Kidney epithelial cell (primary cell): ENCODE data around the gene SFMBT2. TPM values are rescaled to one million over a fixed set of nuclear protein-coding genes. Genes with fewer than 3 reads are reported as not detected.
"Not testable (repeated sequence)": the region's sequence is repeated elsewhere in the genome, so short reads cannot be mapped to it uniquely, and the experiment has no call there.

ENCODE experiments used
- DNase-seq: peaks from one replicate; pipeline ENCODE4 v3.0.0-alpha.2; 2010; ENCODE audit warnings: low read depth
- H3K27me3 ChIP-seq: 2 replicates; pipeline ENCODE4 v1.6.0; 2011; ENCODE audit warnings: low read length; ENCODE audit not compliant: control insufficient read depth, insufficient read depth
- H3K36me3 ChIP-seq: 2 replicates; pipeline ENCODE4 v1.5.1; 2011; ENCODE audit warnings: low read length; ENCODE audit not compliant: control insufficient read depth, insufficient read depth
- H3K4me3 ChIP-seq: 2 replicates; pipeline ENCODE4 v1.5.1; 2011; ENCODE audit warnings: low read depth, mild to moderate bottlenecking, control low read depth, low read length
- CTCF ChIP-seq: IDR thresholded peaks from 2 replicates; pipeline ENCODE4 v1.5.1; 2011; ENCODE audit warnings: mild to moderate bottlenecking, moderate library complexity, low read length, control low read depth, inconsistent platforms; ENCODE audit not compliant: insufficient read depth, poor library complexity, severe bottlenecking
- total RNA-seq: library from RNA; depleted of rRNA; stranded (reverse); fragments of >200 nt; gene quantifications from 2 replicates; pipeline ENCODE4 v1.2.3, GENCODE V29; 2015

SFMBT2 gene
- total RNA-seq, 1 donor from 2014 or later, result 3.1 TPM

DNA sequence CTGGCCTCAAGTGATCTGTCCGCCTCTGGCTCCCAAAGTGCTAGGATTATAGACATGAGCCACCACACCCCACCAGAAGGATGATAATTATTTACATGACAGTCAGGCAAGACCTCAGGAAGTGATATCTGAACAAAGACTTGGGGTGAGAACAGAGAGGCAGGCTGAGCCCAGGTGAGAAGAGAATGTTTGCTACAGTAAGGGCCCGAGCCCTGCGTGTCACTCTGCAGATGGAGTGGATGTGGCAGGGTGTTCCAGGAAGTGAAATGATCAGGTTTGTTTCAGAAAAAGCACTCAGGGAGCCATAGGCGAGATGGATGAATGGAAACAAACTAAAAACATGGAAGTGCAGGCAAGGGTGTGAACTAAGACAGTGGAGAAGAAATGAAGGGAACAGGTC lies 22.2 kb downstream of the SFMBT2 start:
- TF ChIP-seq CTCF, result no peak
- H3K27me3 ChIP-seq, result no peaks in the 10 kb centered on the region
- no peak for DNase-seq

GRCh38 chr10:7388149-7388548 lies 22.7 kb downstream of the SFMBT2 start:
- not testable (repeated sequence) for H3K27me3 ChIP-seq, H3K36me3 ChIP-seq, H3K4me3 ChIP-seq, DNase-seq

More for the DNA sequence above, 22.2 kb downstream of the SFMBT2 start:
- no peak overlapping the region for H3K4me3 ChIP-seq
- H3K36me3 ChIP-seq, result no peaks in the 10 kb centered on the region

DNA sequence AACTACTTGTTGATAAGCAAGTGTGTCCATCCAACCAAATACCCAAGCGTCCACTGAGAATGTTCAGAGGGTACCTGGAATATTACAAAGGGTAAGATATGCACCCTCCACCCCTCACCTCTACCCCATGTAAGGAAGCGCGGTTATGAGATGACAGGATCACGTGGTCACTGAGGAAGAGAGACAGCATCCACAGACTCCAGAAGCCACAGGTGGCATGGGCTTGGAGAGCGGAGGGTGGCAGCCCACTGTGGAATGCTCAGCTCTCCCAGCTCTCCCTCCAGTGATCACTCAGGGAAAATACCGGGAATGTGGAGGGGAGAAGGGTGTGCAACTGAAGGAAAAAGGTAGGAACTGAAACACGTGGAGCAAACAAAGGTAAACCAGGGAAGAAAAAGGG lies 25.7 kb downstream of the SFMBT2 start:
- H3K36me3 ChIP-seq, result no peaks in the 10 kb centered on the region
- no peak for TF ChIP-seq CTCF
- H3K27me3 ChIP-seq, result no peaks in the 10 kb centered on the region
- DNase-seq, result no peak
- H3K4me3 ChIP-seq, result no peak overlapping the region

DNA sequence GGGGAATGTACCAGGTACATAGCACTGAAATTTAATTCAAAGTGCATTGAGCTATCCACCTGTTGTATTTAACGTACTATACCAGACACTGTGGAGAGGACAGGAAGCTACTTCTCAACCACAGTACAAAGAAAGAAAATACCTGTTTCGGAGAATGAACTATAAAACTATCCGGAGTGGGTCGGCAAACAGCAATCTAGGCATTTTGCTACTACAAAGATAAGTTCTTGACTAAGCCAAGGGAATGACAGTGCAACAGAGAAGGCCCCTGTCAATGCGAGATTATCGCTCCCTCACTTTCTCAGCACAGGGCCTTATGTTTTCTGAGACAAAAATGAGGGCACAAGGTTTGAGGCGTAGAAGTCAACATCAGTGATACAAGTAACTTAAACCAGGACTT lies 27.4 kb downstream of the SFMBT2 start:
- DNase-seq, result no peak
- no peak overlapping the region for H3K4me3 ChIP-seq
- H3K27me3 ChIP-seq, result no peaks in the 10 kb centered on the region
- TF ChIP-seq CTCF, result no peak
- no peaks in the 10 kb centered on the region for H3K36me3 ChIP-seq

GRCh38 chr10:7380704-7381241 lies 30.1 kb downstream of the SFMBT2 start:
- H3K27me3 ChIP-seq, result no peaks in the 10 kb centered on the region
- no peak for DNase-seq
- no peak for TF ChIP-seq CTCF

GRCh38 chr10:7378602-7379403 lies 32.0 kb downstream of the SFMBT2 start:
- TF ChIP-seq CTCF, result no peak
- H3K27me3 ChIP-seq, result no peaks in the 10 kb centered on the region
- no peaks in the 10 kb centered on the region for H3K36me3 ChIP-seq
- no peak for DNase-seq
- no peak overlapping the region for H3K4me3 ChIP-seq

More at GRCh38 chr10:7380704-7381241, 30.1 kb downstream of the SFMBT2 start:
- no peaks in the 10 kb centered on the region for H3K36me3 ChIP-seq
- no peak overlapping the region for H3K4me3 ChIP-seq
